Vagina (tissue), 2 donors: Measurements from ENCODE around the gene MTAP.
A peak's percentile ranks its signal among the peaks of the same experiment; 100 is the strongest.

Source experiments
- POLR2AphosphoS5 ChIP-seq, 2 donors: sonication (generic); formaldehyde crosslinking; IDR thresholded peaks; one replicate each; pipeline ENCODE4 v1.9.0; 2017; ENCODE audit warnings: antibody characterized with exemption in 2 of 2, mild to moderate bottlenecking in 2 of 2, low read depth in 1 of 2; ENCODE audit not compliant: insufficient read depth in 1 of 2
- TF ChIP-seq, protein P1 (sequence below), 3 experiments: fragments of 450-650 bp in 2 of 3; fragments of 200-600 bp in 1 of 3; sonication (generic) in 1 of 3; IDR thresholded peaks; one replicate each; pipeline ENCODE4 v1.5.1; 2017 to 2019; ENCODE audit warnings: antibody characterized with exemption in 3 of 3, mild to moderate bottlenecking in 2 of 3, moderate library complexity in 2 of 3

DNA sequence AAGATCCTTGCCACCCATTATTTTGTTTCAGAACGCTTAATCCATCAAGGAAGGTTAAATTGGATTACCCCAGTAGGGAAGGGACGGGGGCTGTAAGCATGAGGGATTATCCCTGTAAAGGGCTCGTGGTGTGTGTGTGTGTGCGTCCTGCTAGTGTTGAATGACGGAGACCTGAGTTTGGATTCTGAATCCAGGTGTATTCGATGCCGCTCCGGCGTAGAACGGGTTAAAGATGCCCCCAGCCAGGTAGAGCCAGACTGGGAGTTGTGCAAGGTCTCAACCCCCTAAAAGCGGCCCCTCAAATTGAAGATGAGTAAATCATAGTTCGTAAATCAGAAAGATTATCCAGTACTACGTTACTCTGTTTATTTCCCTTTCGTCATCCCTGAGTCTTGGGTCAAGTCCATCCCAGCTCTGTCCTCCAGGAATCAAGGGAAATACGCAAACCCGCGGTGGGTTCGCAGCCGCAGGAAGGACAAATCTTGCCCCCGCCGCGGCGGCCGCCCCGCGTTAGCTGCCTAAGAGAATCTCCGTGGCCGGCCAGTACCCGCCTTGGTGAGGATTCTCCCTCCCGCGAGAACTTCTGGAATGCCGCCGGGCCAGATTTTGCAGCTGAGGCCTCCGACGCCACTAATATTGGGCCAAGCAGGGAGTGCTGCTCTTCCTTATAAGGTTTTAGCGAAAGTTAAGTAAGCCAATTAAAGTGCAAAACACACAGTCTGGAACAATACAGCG, 586 bp upstream of the MTAP start:
- TF ChIP-seq, protein P1, sequence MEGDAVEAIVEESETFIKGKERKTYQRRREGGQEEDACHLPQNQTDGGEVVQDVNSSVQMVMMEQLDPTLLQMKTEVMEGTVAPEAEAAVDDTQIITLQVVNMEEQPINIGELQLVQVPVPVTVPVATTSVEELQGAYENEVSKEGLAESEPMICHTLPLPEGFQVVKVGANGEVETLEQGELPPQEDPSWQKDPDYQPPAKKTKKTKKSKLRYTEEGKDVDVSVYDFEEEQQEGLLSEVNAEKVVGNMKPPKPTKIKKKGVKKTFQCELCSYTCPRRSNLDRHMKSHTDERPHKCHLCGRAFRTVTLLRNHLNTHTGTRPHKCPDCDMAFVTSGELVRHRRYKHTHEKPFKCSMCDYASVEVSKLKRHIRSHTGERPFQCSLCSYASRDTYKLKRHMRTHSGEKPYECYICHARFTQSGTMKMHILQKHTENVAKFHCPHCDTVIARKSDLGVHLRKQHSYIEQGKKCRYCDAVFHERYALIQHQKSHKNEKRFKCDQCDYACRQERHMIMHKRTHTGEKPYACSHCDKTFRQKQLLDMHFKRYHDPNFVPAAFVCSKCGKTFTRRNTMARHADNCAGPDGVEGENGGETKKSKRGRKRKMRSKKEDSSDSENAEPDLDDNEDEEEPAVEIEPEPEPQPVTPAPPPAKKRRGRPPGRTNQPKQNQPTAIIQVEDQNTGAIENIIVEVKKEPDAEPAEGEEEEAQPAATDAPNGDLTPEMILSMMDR (IDR thresholded peaks at IDR 0.05) = no peak
- TF ChIP-seq POLR2AphosphoS5 (IDR thresholded peaks at IDR 0.05; ENCODE audit: insufficient read depth in 1 of 2, low read depth in 1 of 2) = peak; percentile 77 to 78
